Testis (tissue), 3 donors: ENCODE results near the gene CFAP68. TPM values are rescaled to one million over a fixed set of nuclear protein-coding genes. Genes with fewer than 3 reads are reported as not detected.

Experiments used
- DNase-seq: peaks from one replicate; pipeline ENCODE4 v3.0.0-alpha.2; 2019
- H3K27ac ChIP-seq, 2 donors: fragments of 200-600 bp; sonication (generic); one replicate each; pipeline ENCODE4 v1.5.1; 2019
- H3K27me3 ChIP-seq: fragments of 200-600 bp; sonication (generic); one replicate; pipeline ENCODE4 v1.5.1; 2019
- H3K36me3 ChIP-seq: fragments of 200-600 bp; sonication (generic); one replicate; pipeline ENCODE4 v1.5.1; 2017; ENCODE audit warnings: low read depth; ENCODE audit errors: missing control alignments
- H3K4me1 ChIP-seq: fragments of 200-600 bp; sonication (generic); one replicate; pipeline ENCODE4 v1.5.1; 2019
- H3K4me3 ChIP-seq, 2 donors: fragments of 200-600 bp; sonication (generic); one replicate each; pipeline ENCODE4 v1.5.1; 2017 to 2019
- H3K9me3 ChIP-seq: fragments of 200-600 bp; sonication (generic); one replicate; pipeline ENCODE4 v1.5.1; 2017
- POLR2A ChIP-seq: fragments of 450-650 bp; IDR thresholded peaks from one replicate; pipeline ENCODE4 v1.6.1; 2017; ENCODE audit warnings: antibody characterized with exemption, mild to moderate bottlenecking, moderate library complexity
- WGBS, 2 donors: methylation state at CpG; one replicate each; pipeline ENCODE4 v1.1.5; 2018; 5-methylcytosine and 5-hydroxymethylcytosine counted together
- intact Hi-C: fragments of 100-400 bp; cut with DNase I; formaldehyde crosslinking; loops from one replicate; pipeline ENCODE4 v1.15.1; 2023; ENCODE audit warnings: low total_unique reads
- polyA plus RNA-seq: library from polyadenylated mRNA; stranded (reverse); fragments of 350-450 nt; fragmentation: Illumina TruSeq; extraction: RNeasy Lipid Tissue Mini Kit (QIAGEN cat#74804); gene quantifications from one replicate; pipeline ENCODE4 v1.2.3, GENCODE V29; 2014; ENCODE audit warnings: low read depth, low replicate concordance; ENCODE audit not compliant: insufficient read depth
- total RNA-seq, 2 donors: library from RNA; depleted of rRNA; stranded (reverse); fragments of >200 nt; gene quantifications; one replicate each; pipeline ENCODE4 v1.2.3, GENCODE V29; 2016
- TF ChIP-seq, protein P1 (sequence below), 3 experiments: fragments of 450-650 bp in 2 of 3; fragments of 200-600 bp in 1 of 3; sonication (generic) in 1 of 3; IDR thresholded peaks; one replicate each; pipeline ENCODE4 v1.5.1; 2016 to 2019; ENCODE audit warnings: antibody characterized with exemption in 3 of 3, mild to moderate bottlenecking in 2 of 3, moderate library complexity in 1 of 3

Gene CFAP68
- total and polyA plus RNA-seq, 3 donors from 2014 or later = 62.7 to 103 (median 68.5) TPM

DNA sequence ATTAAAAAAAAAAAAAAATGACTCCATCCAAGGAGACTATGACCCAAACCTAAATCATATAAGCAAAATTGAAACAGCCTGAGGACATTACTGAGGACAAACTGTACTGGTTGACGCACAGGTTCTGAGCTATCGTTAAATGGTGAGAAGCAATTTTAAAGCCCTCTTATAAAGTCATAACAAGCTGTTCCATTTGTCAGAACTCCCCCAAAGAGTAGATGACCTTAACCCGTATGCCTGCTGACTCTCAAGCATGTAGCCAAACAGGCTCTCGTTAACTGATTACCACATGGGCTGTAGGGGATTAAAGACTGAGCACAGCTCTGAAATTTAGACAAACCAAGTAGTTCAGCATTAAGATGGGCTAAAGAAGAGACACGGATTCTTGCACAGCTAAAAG lies 30.0 kb downstream of the CFAP68 start:
- WGBS, 2 donors = 35 to 53% methylated on average over 5 of the region's 5 CpGs
- Histone ChIP-seq H3K27me3 (no peaks in the 10 kb centered on the region), H3K27ac (peak overlapping the region in 1 of 2 donors; percentile 57), H3K36me3 (no peaks in the 10 kb centered on the region), H3K9me3 (no peaks in the 10 kb centered on the region), H3K4me1 (peaks cover 19% of the 10 kb centered on the region), H3K4me3 (no peak overlapping the region)
- intact Hi-C loops = no loop called here
- TF ChIP-seq POLR2A = no peak
- TF ChIP-seq, protein P1, sequence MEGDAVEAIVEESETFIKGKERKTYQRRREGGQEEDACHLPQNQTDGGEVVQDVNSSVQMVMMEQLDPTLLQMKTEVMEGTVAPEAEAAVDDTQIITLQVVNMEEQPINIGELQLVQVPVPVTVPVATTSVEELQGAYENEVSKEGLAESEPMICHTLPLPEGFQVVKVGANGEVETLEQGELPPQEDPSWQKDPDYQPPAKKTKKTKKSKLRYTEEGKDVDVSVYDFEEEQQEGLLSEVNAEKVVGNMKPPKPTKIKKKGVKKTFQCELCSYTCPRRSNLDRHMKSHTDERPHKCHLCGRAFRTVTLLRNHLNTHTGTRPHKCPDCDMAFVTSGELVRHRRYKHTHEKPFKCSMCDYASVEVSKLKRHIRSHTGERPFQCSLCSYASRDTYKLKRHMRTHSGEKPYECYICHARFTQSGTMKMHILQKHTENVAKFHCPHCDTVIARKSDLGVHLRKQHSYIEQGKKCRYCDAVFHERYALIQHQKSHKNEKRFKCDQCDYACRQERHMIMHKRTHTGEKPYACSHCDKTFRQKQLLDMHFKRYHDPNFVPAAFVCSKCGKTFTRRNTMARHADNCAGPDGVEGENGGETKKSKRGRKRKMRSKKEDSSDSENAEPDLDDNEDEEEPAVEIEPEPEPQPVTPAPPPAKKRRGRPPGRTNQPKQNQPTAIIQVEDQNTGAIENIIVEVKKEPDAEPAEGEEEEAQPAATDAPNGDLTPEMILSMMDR (IDR thresholded peaks at IDR 0.05) = no peak
- no peak for DNase-seq

GRCh38 chr11:111910676-111911562 lies 31.6 kb downstream of the CFAP68 start:
- intact Hi-C loops = no loop called here
- H3K27me3 ChIP-seq = no peaks in the 10 kb centered on the region
- no peak for DNase-seq
- TF ChIP-seq, protein P1 (IDR thresholded peaks at IDR 0.05) = no peak
- no peak for TF ChIP-seq POLR2A
- H3K36me3 ChIP-seq = no peaks in the 10 kb centered on the region
- H3K27ac ChIP-seq = peak overlapping the region; percentile 90
- H3K9me3 ChIP-seq = no peaks in the 10 kb centered on the region
- H3K4me1 ChIP-seq = peaks cover 21% of the 10 kb centered on the region
- no peak overlapping the region for H3K4me3 ChIP-seq
- WGBS, 2 donors = 55 to 61% methylated on average over 9 of the region's 9 CpGs

DNA sequence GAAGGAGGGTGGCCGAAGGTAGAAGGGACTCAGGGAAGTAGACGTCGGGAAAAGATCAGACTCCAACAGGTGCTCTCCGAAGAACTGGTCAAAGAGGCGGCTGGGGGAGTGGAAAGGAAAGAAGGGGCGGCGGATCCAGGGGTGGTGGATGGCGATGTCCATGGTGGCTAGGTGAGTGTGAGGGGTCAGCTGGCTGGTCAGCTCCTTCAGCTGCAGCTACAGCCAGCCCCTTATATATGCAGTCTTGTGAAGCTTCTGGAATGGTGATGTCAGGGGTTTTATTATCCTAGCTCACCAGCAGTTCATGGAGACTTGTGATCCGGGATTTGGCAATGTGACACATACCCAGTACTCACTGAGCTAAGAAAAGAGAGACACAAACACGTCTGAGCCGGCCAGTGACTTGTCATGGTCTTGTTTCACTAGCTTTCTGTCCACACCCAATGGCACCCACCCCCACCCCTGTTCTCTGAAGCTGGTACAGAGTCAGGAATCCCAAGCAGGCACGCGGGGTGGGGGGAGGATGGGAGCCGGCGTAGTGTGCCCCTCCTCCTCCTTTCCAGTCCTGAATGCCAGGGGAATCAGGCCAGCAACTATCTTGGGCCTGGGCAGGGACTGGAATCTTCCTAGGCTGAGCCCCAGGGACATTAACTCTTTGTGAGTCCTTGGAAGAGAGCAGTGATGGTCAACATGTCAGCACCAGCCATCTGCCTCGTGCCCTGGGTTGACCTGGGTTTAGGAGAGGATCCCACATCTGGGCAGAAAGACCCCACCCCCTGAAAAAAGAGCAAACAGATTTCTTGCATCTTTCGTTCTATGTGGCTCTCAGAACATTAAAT lies 32.4 kb downstream of the CFAP68 start, which contains the start of gene CRYAB:
Gene CRYAB, minus strand, starts transcription at position 208 of the 839 bp plus-strand sequence. Its CDS starts 46 bp downstream, at position 162.
- Histone ChIP-seq H3K9me3 (no peaks in the 10 kb centered on the region), H3K4me3 (peak within 1 kb of the TSS; percentile 57 to 58), H3K4me1 (peaks cover 21% of the 10 kb centered on the region), H3K27ac (peak within 1 kb of the TSS; percentile 90), H3K36me3 (no peaks in the 10 kb centered on the region), H3K27me3 (no peaks in the 10 kb centered on the region)
- intact Hi-C loops = no loop called here
- peak; percentile 84 for DNase-seq
- WGBS, 2 donors = 40 to 50% methylated on average over 13 to 17 of the region's 17 CpGs
- no peak for TF ChIP-seq POLR2A
- TF ChIP-seq, protein P1 (IDR thresholded peaks at IDR 0.05) = no peak

DNA sequence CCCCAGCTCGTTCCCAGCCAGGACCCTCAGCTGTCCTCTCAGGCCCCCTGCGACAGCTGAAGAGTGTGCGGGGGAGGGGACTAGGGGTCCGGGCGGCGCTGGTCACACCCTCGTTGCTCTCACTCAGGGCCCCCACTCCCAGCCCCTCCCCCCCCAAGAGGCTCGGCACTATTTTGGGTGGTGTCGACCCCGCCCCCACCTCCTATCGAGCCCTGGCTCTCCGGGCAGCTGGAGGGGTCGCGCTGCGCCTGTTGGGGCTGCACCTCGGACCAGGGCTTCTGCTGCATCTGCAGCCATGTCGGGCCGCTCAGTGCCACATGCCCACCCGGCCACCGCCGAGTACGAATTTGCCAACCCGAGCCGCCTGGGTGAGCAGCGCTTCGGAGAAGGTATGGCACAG lies 33.2 kb downstream of the CFAP68 start, which contains the start of gene HSPB2:
Gene HSPB2, plus strand, starts transcription at position 200 of the 400 bp plus-strand sequence. Its CDS starts 96 bp downstream, at position 296.
- TF ChIP-seq POLR2A = no peak
- TF ChIP-seq, protein P1 (IDR thresholded peaks at IDR 0.05) = no peak
- Histone ChIP-seq H3K9me3 (no peaks in the 10 kb centered on the region), H3K36me3 (no peaks in the 10 kb centered on the region), H3K27me3 (no peaks in the 10 kb centered on the region), H3K27ac (peak within 1 kb of the TSS; percentile 90), H3K4me3 (peak within 1 kb of the TSS; percentile 57 to 58), H3K4me1 (peaks cover 21% of the 10 kb centered on the region)
- intact Hi-C loops = no loop called here
- DNase-seq = no peak
- 0 to 4% methylated on average over 5 to 20 of the region's 26 CpGs for WGBS, 2 donors
